Neural progenitor cell (in vitro differentiated cells): Measurements from ENCODE around the gene PRSS33. TPM values are rescaled to one million over a fixed set of nuclear protein-coding genes. Genes with fewer than 3 reads are reported as not detected.

Experiments
- DNase-seq: peaks from one replicate; pipeline ENCODE4 v3.0.0-alpha.2; 2016; ENCODE audit warnings: low spot score
- H2AFZ ChIP-seq: fragments of 200-600 bp; sonication (generic); replicated peaks from 2 replicates; pipeline ENCODE4 v1.6.1; 2016; ENCODE audit warnings: antibody characterized with exemption
- H3F3A ChIP-seq: fragments of 200-600 bp; sonication (generic); 2 replicates; pipeline ENCODE4 v1.6.1; 2016; ENCODE audit warnings: antibody characterized with exemption, low read depth
- H3K27ac ChIP-seq: fragments of 200-600 bp; sonication (generic); 2 replicates; pipeline ENCODE4 v1.5.1; 2016; ENCODE audit warnings: mild to moderate bottlenecking
- H3K27me3 ChIP-seq: fragments of 200-600 bp; sonication (generic); 2 replicates; pipeline ENCODE4 v1.6.1; 2016; ENCODE audit warnings: mild to moderate bottlenecking, moderate library complexity
- H3K36me3 ChIP-seq: fragments of 200-600 bp; sonication (generic); 2 replicates; pipeline ENCODE4 v1.5.1; 2016
- H3K4me1 ChIP-seq: fragments of 200-600 bp; sonication (generic); 2 replicates; pipeline ENCODE4 v1.6.1; 2016; ENCODE audit warnings: mixed run types
- H3K4me2 ChIP-seq: fragments of 200-600 bp; sonication (generic); 2 replicates; pipeline ENCODE4 v1.6.1; 2016
- H3K4me3 ChIP-seq: fragments of 200-600 bp; sonication (generic); 2 replicates; pipeline ENCODE4 v1.5.1; 2016
- H3K79me2 ChIP-seq: fragments of 200-600 bp; sonication (generic); 2 replicates; pipeline ENCODE4 v1.6.1; 2016; ENCODE audit warnings: low read depth
- H3K9ac ChIP-seq: fragments of 200-600 bp; sonication (generic); 2 replicates; pipeline ENCODE4 v1.6.1; 2016
- H3K9me3 ChIP-seq: fragments of 200-600 bp; sonication (generic); 2 replicates; pipeline ENCODE4 v1.5.1; 2016; ENCODE audit warnings: low read depth
- H4K20me1 ChIP-seq: fragments of 200-600 bp; sonication (generic); 2 replicates; pipeline ENCODE4 v1.6.1; 2016; ENCODE audit warnings: low read depth
- H3K27ac Mint-ChIP-seq: 3 replicates; pipeline ENCODE4 v1.8.0; 2021; ENCODE audit warnings: mixed read lengths
- H3K27me3 Mint-ChIP-seq: 2 replicates; pipeline ENCODE4 v1.8.0; 2022; ENCODE audit warnings: low read depth, mild to moderate bottlenecking, inconsistent platforms, moderate library complexity, mixed read lengths; ENCODE audit not compliant: insufficient read depth
- H3K36me3 Mint-ChIP-seq: 3 replicates; pipeline ENCODE4 v1.8.0; 2021; ENCODE audit warnings: mixed read lengths
- H3K4me1 Mint-ChIP-seq: 3 replicates; pipeline ENCODE4 v1.8.0; 2021; ENCODE audit warnings: mixed read lengths
- H3K4me3 Mint-ChIP-seq: 3 replicates; pipeline ENCODE4 v1.8.0; 2021; ENCODE audit warnings: mild to moderate bottlenecking, moderate library complexity, mixed read lengths
- H3K9me3 Mint-ChIP-seq: 3 replicates; pipeline ENCODE4 v1.8.0; 2020; ENCODE audit warnings: mixed read lengths
- CTCF ChIP-seq: fragments of 200-600 bp; sonication (generic); IDR thresholded peaks from 2 replicates; pipeline ENCODE4 v1.5.1; 2017; ENCODE audit warnings: antibody characterized with exemption, mild to moderate bottlenecking
- EZH2 ChIP-seq: fragments of 200-600 bp; sonication (generic); IDR thresholded peaks from 2 replicates; pipeline ENCODE4 v1.6.1; 2017; ENCODE audit warnings: antibody characterized with exemption, mild to moderate bottlenecking, moderate library complexity
- EZH2phosphoT487 ChIP-seq: fragments of 200-600 bp; sonication (generic); IDR thresholded peaks from 2 replicates; pipeline ENCODE4 v1.6.1; 2017; ENCODE audit warnings: antibody characterized with exemption
- total RNA-seq: library from RNA; depleted of rRNA; stranded (reverse); fragments of >200 nt; gene quantifications from 2 replicates; pipeline ENCODE4 v1.2.3, GENCODE V29; 2015; ENCODE audit warnings: low replicate concordance

PRSS33 gene
- total RNA-seq, 1 donor from 2014 or later: 0.73 TPM

GRCh38 chr16:2775131-2775716 lies 12.1 kb downstream of the PRSS33 start:
- H3K79me2 ChIP-seq: peaks cover 56% of the 10 kb centered on the region
- peaks cover 28% of the 10 kb centered on the region for H3K4me1 Mint-ChIP-seq
- peaks cover 7% of the 10 kb centered on the region for H3K27me3 Mint-ChIP-seq
- no peaks in the 10 kb centered on the region for H3K9me3 Mint-ChIP-seq
- no peaks in the 10 kb centered on the region for H3K36me3 ChIP-seq
- peaks cover 19% of the 10 kb centered on the region for H3K4me1 ChIP-seq
- DNase-seq: no peak
- no peak overlapping the region for H3K27ac Mint-ChIP-seq
- no peak overlapping the region for H3K9ac ChIP-seq
- H3K4me3 ChIP-seq: no peak overlapping the region
- peak overlapping the region; percentile 99 for H3K4me3 Mint-ChIP-seq
- no peaks in the 10 kb centered on the region for H3K9me3 ChIP-seq
- no peak overlapping the region for H2AFZ ChIP-seq
- no peak for TF ChIP-seq EZH2phosphoT487
- TF ChIP-seq CTCF: no peak
- peaks cover 48% of the 10 kb centered on the region for H4K20me1 ChIP-seq
- peak overlapping the region; percentile 100 for H3K4me2 ChIP-seq
- H3K27ac ChIP-seq: no peak overlapping the region
- H3K36me3 Mint-ChIP-seq: peaks cover 14% of the 10 kb centered on the region
- peaks cover 54% of the 10 kb centered on the region for H3F3A ChIP-seq
- H3K27me3 ChIP-seq: no peaks in the 10 kb centered on the region

GRCh38 chr16:2774161-2774891 lies 13.0 kb downstream of the PRSS33 start:
- no peaks in the 10 kb centered on the region for H3K36me3 ChIP-seq
- Mint-ChIP-seq H3K27ac (no peak overlapping the region), H3K36me3 (peaks cover 22% of the 10 kb centered on the region), H3K27me3 (peaks cover 7% of the 10 kb centered on the region), H3K4me1 (peaks cover 26% of the 10 kb centered on the region), H3K9me3 (no peaks in the 10 kb centered on the region), H3K4me3 (peak overlapping the region; percentile 10)
- H3K4me2 ChIP-seq: no peak overlapping the region
- TF ChIP-seq EZH2phosphoT487 (no peak), CTCF (no peak), EZH2 (no peak)
- no peak for DNase-seq
- H3K4me3 ChIP-seq: no peak overlapping the region
- peaks cover 13% of the 10 kb centered on the region for H3K4me1 ChIP-seq
- H3F3A ChIP-seq: peaks cover 54% of the 10 kb centered on the region
- H3K9ac ChIP-seq: peak overlapping the region; percentile 35
- H3K79me2 ChIP-seq: peaks cover 56% of the 10 kb centered on the region
- no peaks in the 10 kb centered on the region for H3K27me3 ChIP-seq
- H2AFZ ChIP-seq: no peak overlapping the region
- no peak overlapping the region for H3K27ac ChIP-seq
- no peaks in the 10 kb centered on the region for H3K9me3 ChIP-seq
- H4K20me1 ChIP-seq: peaks cover 57% of the 10 kb centered on the region

GRCh38 chr16:2773188-2773968 lies 14.0 kb downstream of the PRSS33 start:
- Histone ChIP-seq H3K79me2 (peaks cover 58% of the 10 kb centered on the region), H3K27me3 (no peaks in the 10 kb centered on the region), H3K27ac (peak overlapping the region; percentile 70), H3K4me2 (no peak overlapping the region), H3K4me1 (peaks cover 12% of the 10 kb centered on the region), H3F3A (peaks cover 52% of the 10 kb centered on the region), H3K9me3 (no peaks in the 10 kb centered on the region), H4K20me1 (peaks cover 66% of the 10 kb centered on the region), H3K9ac (no peak overlapping the region), H3K4me3 (no peak overlapping the region), H3K36me3 (no peaks in the 10 kb centered on the region), H2AFZ (no peak overlapping the region)
- Mint-ChIP-seq H3K27me3 (peaks cover 7% of the 10 kb centered on the region), H3K36me3 (peaks cover 22% of the 10 kb centered on the region), H3K4me3 (peak overlapping the region; percentile 24), H3K9me3 (no peaks in the 10 kb centered on the region), H3K4me1 (peaks cover 21% of the 10 kb centered on the region), H3K27ac (no peak overlapping the region)
- no peak for TF ChIP-seq EZH2phosphoT487
- no peak for TF ChIP-seq EZH2
- TF ChIP-seq CTCF: no peak
- DNase-seq: no peak
